HG03280 (cell line): ENCODE measurements around the gene MYO18A.

Experiments used
- ATAC-seq: cut with Tn5 transposase; IDR thresholded peaks from one replicate; pipeline ENCODE4 v1.9.1; 2021; ENCODE audit warnings: mild to moderate bottlenecking, moderate library complexity; ENCODE audit not compliant: unreplicated experiment

Gene MYO18A

GRCh38 chr17:29167393-29168078 lies 12.7 kb downstream of the MYO18A start:
- no peak for ATAC-seq

- no peak for ATAC-seq
Observed at GRCh38 chr17:29166507-29166887, 13.7 kb downstream of the MYO18A start.

GRCh38 chr17:29165800-29166506 lies 14.2 kb downstream of the MYO18A start:
- ATAC-seq, result no peak

GRCh38 chr17:29165261-29165660 lies 14.9 kb downstream of the MYO18A start:
- no peak for ATAC-seq

GRCh38 chr17:29163563-29163962 lies 16.6 kb downstream of the MYO18A start:
- ATAC-seq, result no peak

- no peak for ATAC-seq
Observed at GRCh38 chr17:29162909-29163341, 17.3 kb downstream of the MYO18A start.

GRCh38 chr17:29162082-29162908 lies 17.9 kb downstream of the MYO18A start:
- ATAC-seq, result no peak

- ATAC-seq, result no peak
Observed at GRCh38 chr17:29160253-29160652, 19.9 kb downstream of the MYO18A start.

GRCh38 chr17:29159306-29159860 lies 20.8 kb downstream of the MYO18A start:
- ATAC-seq, result no peak

GRCh38 chr17:29158488-29159275 lies 21.5 kb downstream of the MYO18A start:
- no peak for ATAC-seq

- no peak for ATAC-seq
Observed at GRCh38 chr17:29158096-29158487, 22.1 kb downstream of the MYO18A start.

- no peak for ATAC-seq
Observed at GRCh38 chr17:29157310-29157709, 22.9 kb downstream of the MYO18A start.

- ATAC-seq, result no peak
Observed at GRCh38 chr17:29156781-29157180, 23.4 kb downstream of the MYO18A start.

GRCh38 chr17:29155966-29156338 lies 24.2 kb downstream of the MYO18A start:
- no peak for ATAC-seq

- no peak for ATAC-seq
Observed at GRCh38 chr17:29155227-29155965, 24.8 kb downstream of the MYO18A start.

GRCh38 chr17:29154516-29155226 lies 25.5 kb downstream of the MYO18A start:
- ATAC-seq, result no peak

GRCh38 chr17:29151567-29151966 lies 28.6 kb downstream of the MYO18A start:
- ATAC-seq, result no peak

GRCh38 chr17:29150161-29150560 lies 30.0 kb downstream of the MYO18A start:
- ATAC-seq, result no peak

GRCh38 chr17:29149431-29150064 lies 30.6 kb downstream of the MYO18A start:
- ATAC-seq, result no peak
